ENCODE measurements around the gene MTHFD1L.
"Not testable (repeated sequence)": the region's sequence is repeated elsewhere in the genome, so short reads cannot be mapped to it uniquely, and the experiment has no call there.

Gene MTHFD1L

GRCh38 chr6:150865406-150866146 is at the start of gene MTHFD1L:
MTHFD1L (plus strand) TSS chr6:150865702; CDS start chr6:150865823, 121 bp downstream.
- DNase-seq: peak in 48 of 56 donors; percentile 5 to 71 (median 47)

GRCh38 chr6:150816554-150816953 is 48.9 kb upstream of the MTHFD1L start:
- not testable (repeated sequence) for DNase-seq

GRCh38 chr6:150822932-150823331 is 42.6 kb upstream of the MTHFD1L start:
- DNase-seq: no peak

GRCh38 chr6:150826788-150827187 is 38.7 kb upstream of the MTHFD1L start:
- no peak for DNase-seq

- not testable (repeated sequence) for DNase-seq
These were observed 37.4 kb upstream of the MTHFD1L start for GRCh38 chr6:150828107-150828506.

GRCh38 chr6:150830439-150831165 is 34.9 kb upstream of the MTHFD1L start:
- no peak for DNase-seq

GRCh38 chr6:150831577-150831976 is 33.9 kb upstream of the MTHFD1L start:
- DNase-seq: no peak

GRCh38 chr6:150835620-150836019 is 29.9 kb upstream of the MTHFD1L start:
- no peak for DNase-seq

GRCh38 chr6:150840185-150840584 is 25.3 kb upstream of the MTHFD1L start:
- DNase-seq: no peak

- no peak for DNase-seq
These were observed 24.3 kb upstream of the MTHFD1L start for GRCh38 chr6:150841189-150841588.

GRCh38 chr6:150841697-150842096 is 23.8 kb upstream of the MTHFD1L start:
- no peak for DNase-seq

GRCh38 chr6:150844371-150844770 is 21.1 kb upstream of the MTHFD1L start:
- DNase-seq: no peak

GRCh38 chr6:150846641-150847040 is 18.9 kb upstream of the MTHFD1L start:
- no peak for DNase-seq

- DNase-seq: no peak
These were observed 17.1 kb upstream of the MTHFD1L start for GRCh38 chr6:150848400-150848799.

GRCh38 chr6:150854392-150854791 is 11.1 kb upstream of the MTHFD1L start:
- DNase-seq: not testable (repeated sequence)

GRCh38 chr6:150855171-150855570 is 10.3 kb upstream of the MTHFD1L start:
- not testable (repeated sequence) for DNase-seq

- DNase-seq: no peak
These were observed 8.2 kb upstream of the MTHFD1L start for GRCh38 chr6:150857062-150857944.

- no peak for DNase-seq
These were observed 7.6 kb upstream of the MTHFD1L start for GRCh38 chr6:150857945-150858308.

- DNase-seq: peak in 4 of 56 donors; percentile 3 to 13 (median 8)
These were observed 3.9 kb upstream of the MTHFD1L start for GRCh38 chr6:150861448-150862168.

GRCh38 chr6:150863213-150863928 is 2.1 kb upstream of the MTHFD1L start:
- no peak for DNase-seq
